ENCODE data around the gene FAM83G.

Gene FAM83G

DNA sequence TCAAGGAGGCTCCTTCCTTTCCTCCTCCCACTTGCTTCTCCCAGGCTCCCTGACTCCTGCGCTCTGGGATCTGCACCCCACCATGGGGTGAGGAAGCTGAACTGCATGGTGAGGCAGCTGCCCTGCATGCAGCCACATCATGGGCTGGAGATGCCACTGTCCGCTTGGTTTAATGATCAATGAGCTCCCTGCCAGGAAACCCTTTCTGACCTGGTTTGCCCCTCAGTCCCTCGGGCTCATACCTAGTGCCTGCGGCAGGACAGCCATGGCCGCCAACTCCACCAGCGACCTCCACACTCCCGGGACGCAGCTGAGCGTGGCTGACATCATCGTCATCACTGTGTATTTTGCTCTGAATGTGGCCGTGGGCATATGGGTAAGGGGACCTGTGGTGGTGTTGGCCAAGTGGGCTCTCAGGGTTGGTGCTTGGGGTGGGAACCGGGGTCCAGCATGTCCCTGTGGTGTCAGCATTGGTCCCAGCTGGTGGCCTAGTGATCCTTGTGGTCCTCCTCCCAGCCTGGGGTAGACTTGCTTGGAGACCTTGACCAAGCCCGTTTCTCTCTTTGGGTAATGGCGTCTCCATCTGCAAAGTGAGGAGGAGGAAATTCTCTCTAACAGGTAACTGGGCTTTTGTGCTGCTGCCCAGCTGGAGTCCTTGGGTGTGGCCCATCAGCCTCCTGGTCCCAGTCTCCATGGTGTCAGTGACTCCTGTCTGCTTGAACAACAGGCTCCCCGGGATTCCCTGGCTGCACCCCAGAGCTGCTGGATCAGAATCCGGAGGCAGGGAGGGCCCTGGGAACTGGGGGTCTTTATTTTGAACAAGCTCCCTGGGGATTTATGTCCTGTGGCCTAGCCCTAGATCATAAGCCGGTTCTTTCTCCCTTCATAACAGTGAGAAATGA lies 52.4 kb downstream of the FAM83G start, which contains the start of gene SLC5A10:
Gene SLC5A10, plus strand, starts transcription at position 225 of the 902 bp plus-strand sequence. Its CDS starts 41 bp downstream, at position 266.
- DNase-seq (ENCODE audit: low read depth) = no peak
- H3K4me3 ChIP-seq (ENCODE audit: low read depth, low read length) = no peak within 1 kb of the TSS
- TF ChIP-seq, protein P1, sequence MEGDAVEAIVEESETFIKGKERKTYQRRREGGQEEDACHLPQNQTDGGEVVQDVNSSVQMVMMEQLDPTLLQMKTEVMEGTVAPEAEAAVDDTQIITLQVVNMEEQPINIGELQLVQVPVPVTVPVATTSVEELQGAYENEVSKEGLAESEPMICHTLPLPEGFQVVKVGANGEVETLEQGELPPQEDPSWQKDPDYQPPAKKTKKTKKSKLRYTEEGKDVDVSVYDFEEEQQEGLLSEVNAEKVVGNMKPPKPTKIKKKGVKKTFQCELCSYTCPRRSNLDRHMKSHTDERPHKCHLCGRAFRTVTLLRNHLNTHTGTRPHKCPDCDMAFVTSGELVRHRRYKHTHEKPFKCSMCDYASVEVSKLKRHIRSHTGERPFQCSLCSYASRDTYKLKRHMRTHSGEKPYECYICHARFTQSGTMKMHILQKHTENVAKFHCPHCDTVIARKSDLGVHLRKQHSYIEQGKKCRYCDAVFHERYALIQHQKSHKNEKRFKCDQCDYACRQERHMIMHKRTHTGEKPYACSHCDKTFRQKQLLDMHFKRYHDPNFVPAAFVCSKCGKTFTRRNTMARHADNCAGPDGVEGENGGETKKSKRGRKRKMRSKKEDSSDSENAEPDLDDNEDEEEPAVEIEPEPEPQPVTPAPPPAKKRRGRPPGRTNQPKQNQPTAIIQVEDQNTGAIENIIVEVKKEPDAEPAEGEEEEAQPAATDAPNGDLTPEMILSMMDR (IDR thresholded peaks at IDR 0.05; ENCODE audit: insufficient read depth, low read depth, low read length, missing control alignments) = peak; percentile 7

- no peak for DNase-seq (ENCODE audit: low read depth)
- TF ChIP-seq, protein P1 (IDR thresholded peaks at IDR 0.05; ENCODE audit: insufficient read depth, low read depth, low read length, missing control alignments) = no peak
- no peak overlapping the region for H3K4me3 ChIP-seq (ENCODE audit: low read depth, low read length)
These were observed 53.3 kb downstream of the FAM83G start for GRCh38 chr17:18950944-18951905.

DNA sequence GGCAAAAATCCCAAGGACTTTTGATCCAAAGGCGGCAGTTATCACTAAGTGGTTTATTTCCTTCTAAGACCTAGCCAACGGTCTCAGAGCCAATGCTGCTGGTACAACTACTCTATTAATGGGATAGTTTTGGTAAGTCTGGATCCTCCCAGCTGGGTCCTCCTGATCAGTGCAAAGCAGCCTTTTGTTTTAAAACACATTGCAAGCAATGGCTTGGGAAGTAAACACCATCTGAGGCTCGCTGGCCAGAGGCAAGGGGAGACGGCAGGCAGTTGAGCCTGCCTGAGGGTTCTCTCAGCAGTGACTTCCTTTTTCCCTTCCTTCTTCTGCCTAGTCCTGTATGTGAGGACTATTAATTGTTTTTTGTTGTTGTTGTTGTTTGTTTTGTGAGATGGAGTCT lies 54.2 kb downstream of the FAM83G start:
- no peak for DNase-seq (ENCODE audit: low read depth)
- TF ChIP-seq, protein P1 (IDR thresholded peaks at IDR 0.05; ENCODE audit: insufficient read depth, low read depth, low read length, missing control alignments) = no peak
- H3K4me3 ChIP-seq (ENCODE audit: low read depth, low read length) = no peak overlapping the region

DNA sequence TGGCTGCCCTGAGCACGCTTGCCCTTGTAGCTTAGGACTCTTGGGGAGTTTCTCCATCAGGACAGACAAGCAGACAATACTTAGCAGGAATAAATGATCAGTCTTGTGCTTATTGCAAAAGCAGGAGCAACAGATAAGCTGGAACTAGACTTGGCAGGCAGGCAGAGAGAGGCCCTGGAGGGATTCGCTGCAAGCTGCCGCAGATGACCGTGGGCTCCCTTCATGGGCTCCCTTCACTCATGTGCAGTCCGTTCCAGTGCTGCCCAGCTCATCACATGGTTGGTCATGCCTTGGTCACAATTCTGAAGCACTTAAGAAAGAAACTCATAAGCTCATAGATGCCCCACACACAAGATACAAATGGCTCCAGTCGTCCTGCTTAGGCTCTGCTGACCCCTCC lies 55.0 kb downstream of the FAM83G start:
- DNase-seq (ENCODE audit: low read depth) = no peak
- no peak overlapping the region for H3K4me3 ChIP-seq (ENCODE audit: low read depth, low read length)
- TF ChIP-seq, protein P1 (IDR thresholded peaks at IDR 0.05; ENCODE audit: insufficient read depth, low read depth, low read length, missing control alignments) = no peak

GRCh38 chr17:18948476-18949006 lies 56.0 kb downstream of the FAM83G start:
- TF ChIP-seq, protein P1 (IDR thresholded peaks at IDR 0.05; ENCODE audit: insufficient read depth, low read depth, low read length, missing control alignments) = no peak
- no peak for DNase-seq (ENCODE audit: low read depth)
- no peak overlapping the region for H3K4me3 ChIP-seq (ENCODE audit: low read depth, low read length)

DNA sequence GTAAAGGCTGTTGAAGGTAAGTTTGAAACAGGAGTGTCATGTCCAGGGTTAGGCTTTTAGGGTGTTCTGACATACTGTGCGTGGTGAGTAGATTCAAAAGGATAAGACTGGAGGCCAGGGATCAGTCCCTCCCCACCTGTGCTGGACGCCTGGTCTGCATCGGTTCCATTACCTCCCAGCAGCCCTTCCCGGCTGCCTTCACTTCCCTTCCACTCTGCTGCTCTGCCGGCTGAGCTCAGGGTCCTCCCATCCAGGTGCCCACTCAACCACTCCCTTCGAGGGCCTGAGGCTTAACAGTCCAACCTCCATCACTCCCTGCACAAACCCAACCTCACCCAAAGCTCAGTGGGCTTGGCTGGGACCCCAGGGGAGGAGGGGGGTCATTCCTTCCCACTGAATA lies 56.7 kb downstream of the FAM83G start:
- TF ChIP-seq, protein P1 (IDR thresholded peaks at IDR 0.05; ENCODE audit: insufficient read depth, low read depth, low read length, missing control alignments) = no peak
- H3K4me3 ChIP-seq (ENCODE audit: low read depth, low read length) = no peak overlapping the region
- DNase-seq (ENCODE audit: low read depth) = no peak
